ENCODE data around the gene AVL9.

DNA sequence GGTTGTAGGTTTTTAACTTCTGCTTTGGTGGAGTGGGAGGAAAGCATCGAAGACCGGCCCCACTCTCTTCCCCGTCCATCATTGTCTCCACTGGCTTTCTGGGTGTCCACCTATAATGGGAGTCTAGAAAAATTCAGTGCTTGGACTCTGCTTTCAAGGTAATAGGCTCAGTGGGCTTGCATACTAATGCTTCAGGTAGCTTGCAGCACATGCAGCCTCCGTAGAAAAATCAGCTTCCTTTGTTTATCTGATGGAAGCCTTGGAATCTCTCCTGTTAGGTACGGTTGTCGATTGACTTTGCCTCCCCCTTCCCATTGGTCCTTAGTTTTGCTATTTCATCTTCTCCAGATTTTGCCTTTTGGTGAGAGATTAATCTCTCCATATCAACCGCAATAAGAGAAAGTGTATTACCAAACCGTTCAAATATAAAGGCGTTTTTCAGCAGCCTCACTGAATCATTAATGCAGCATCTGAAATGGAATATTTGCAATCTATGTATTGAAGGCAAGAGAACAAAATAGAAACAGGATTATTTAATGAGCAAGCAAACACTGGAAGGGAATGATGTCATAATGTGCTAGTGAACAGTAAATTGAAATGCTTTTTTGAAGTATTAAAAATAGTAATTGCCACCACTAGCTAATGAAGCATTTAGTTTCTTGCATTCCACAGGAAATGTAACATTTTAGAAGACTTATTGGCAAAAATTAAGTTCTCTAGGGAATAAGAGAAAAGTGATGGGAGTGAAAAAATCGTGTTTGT is 944 bp downstream of the AVL9 start:
- TF ChIP-seq EZH2 (IDR thresholded peaks at IDR 0.05; ENCODE audit: borderline replicate concordance, low read length) = no peak
- TF ChIP-seq, protein P1, sequence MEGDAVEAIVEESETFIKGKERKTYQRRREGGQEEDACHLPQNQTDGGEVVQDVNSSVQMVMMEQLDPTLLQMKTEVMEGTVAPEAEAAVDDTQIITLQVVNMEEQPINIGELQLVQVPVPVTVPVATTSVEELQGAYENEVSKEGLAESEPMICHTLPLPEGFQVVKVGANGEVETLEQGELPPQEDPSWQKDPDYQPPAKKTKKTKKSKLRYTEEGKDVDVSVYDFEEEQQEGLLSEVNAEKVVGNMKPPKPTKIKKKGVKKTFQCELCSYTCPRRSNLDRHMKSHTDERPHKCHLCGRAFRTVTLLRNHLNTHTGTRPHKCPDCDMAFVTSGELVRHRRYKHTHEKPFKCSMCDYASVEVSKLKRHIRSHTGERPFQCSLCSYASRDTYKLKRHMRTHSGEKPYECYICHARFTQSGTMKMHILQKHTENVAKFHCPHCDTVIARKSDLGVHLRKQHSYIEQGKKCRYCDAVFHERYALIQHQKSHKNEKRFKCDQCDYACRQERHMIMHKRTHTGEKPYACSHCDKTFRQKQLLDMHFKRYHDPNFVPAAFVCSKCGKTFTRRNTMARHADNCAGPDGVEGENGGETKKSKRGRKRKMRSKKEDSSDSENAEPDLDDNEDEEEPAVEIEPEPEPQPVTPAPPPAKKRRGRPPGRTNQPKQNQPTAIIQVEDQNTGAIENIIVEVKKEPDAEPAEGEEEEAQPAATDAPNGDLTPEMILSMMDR (conservative IDR thresholded peaks at IDR 0.05 in 1 of 2, IDR thresholded peaks at IDR 0.05 in 1 of 2; ENCODE audit: extremely low read depth in 1 of 2, insufficient read depth in 1 of 2, low read depth in 1 of 2, low read length in 2 of 2) = no peak

Data from mammary epithelial cell (primary cell).